Pancreas (tissue), 10 donors: ENCODE results near the gene UVRAG. TPM values are rescaled to one million over a fixed set of nuclear protein-coding genes. Genes with fewer than 3 reads are reported as not detected.

Experiments used
- ATAC-seq, 4 donors: fragments of 200-7000 bp; cut with Tn5 transposase; one replicate each; pipeline versions ENCODE4 v1.8.0 to v1.9.1; 2020; ENCODE audit warnings: mild to moderate bottlenecking in 4 of 4, moderate library complexity in 4 of 4
- DNase-seq, 6 donors: peaks; one replicate each; pipeline ENCODE4 v3.0.0-alpha.2; 2020
- FAIRE-seq: peaks from 2 replicates; lab custom pipeline; 2012; peaks lifted over from hg19 to GRCh38; lab: Jason Lieb, UNC
- H3K27ac ChIP-seq, 4 donors: fragments of 200-600 bp; sonication (generic); 1 replicate in 3 of 4; 2 replicates in 1 of 4; pipeline versions ENCODE4 v1.5.0 to v1.8.0; 2020
- H3K27me3 ChIP-seq, 4 donors: fragments of 200-600 bp; one replicate each; pipeline ENCODE4 v1.8.0; 2021
- H3K36me3 ChIP-seq, 3 donors: fragments of 200-600 bp; sonication (generic) in 1 of 3; one replicate each; pipeline versions ENCODE4 v1.5.0 to v1.8.0; 2020 to 2021
- H3K4me1 ChIP-seq, 3 donors: fragments of 200-600 bp; one replicate each; pipeline ENCODE4 v1.8.0; 2021
- H3K4me3 ChIP-seq, 4 donors: fragments of 200-600 bp; sonication (generic) in 2 of 4; one replicate each; pipeline versions ENCODE4 v1.5.0 to v1.8.0; 2020 to 2021
- H3K9me3 ChIP-seq, 4 donors: fragments of 200-600 bp; one replicate each; pipeline ENCODE4 v1.8.0; 2021
- WGBS, 2 donors: extraction: QIAGEN DNeasy Blood & Tissue Kit; methylation state at CpG; one replicate each; pipeline ENCODE4 v1.1.7; 2013; 5-methylcytosine and 5-hydroxymethylcytosine counted together
- intact Hi-C, 3 donors: fragments of 100-400 bp; cut with DNase I; formaldehyde crosslinking; loops; one replicate each; pipeline versions ENCODE4 v1.11.1 to v1.14.2; 2022
- polyA plus RNA-seq, 2 donors: library from polyadenylated mRNA; stranded (reverse); fragments of 200-250 nt; gene quantifications; one replicate each; pipeline ENCODE4 v1.2.3, GENCODE V29; 2013
- total RNA-seq, 6 donors: library from RNA; stranded (reverse); fragmentation: NEBNext Ultra II Directional in 4 of 6; extraction: Animal tissue kit (Norgen Biotek cat#: 25700) in 4 of 6; gene quantifications; one replicate each; pipeline versions ENCODE4 v1.2.1 to v1.2.4, GENCODE V29; 2021 to 2023
- TF ChIP-seq, protein P1 (sequence below), 4 donors: fragments of 200-600 bp; sonication (generic) in 3 of 4; IDR thresholded peaks; one replicate each; pipeline versions ENCODE4 v1.5.0 to v1.8.0; 2021; ENCODE audit warnings: antibody characterized with exemption in 4 of 4
- donor health status: healthy with polysubstance abuse.
- donor health status: DM: no; HTN: no; CAD: no; lungs with moderate emphysema.
- donor health status: DM: no; HTN: no; CAD: no.
- donor health status: control.
- donor health status: control.
- donor health status: Bipolar disorder and iron deficiency.
- donor health status: DM: yes; HTN: yes; CAD: no.
- donor health status: DM: no; HTN: no; CAD: no.
- donor health status: DM: no; HTN: no; CAD: no.
- donor health status: DM: yes; HTN: yes; CAD: no.

UVRAG gene
- total and polyA plus RNA-seq, 8 donors: 3.3 to 17.2 (median 7.6) TPM

GRCh38 chr11:76088511-76088910, 273.5 kb downstream of the UVRAG start:
- 84 to 86% methylated on average over 3 of the region's 3 CpGs for WGBS, 2 donors
- no peaks in the 10 kb centered on the region for H3K36me3 ChIP-seq
- ATAC-seq (no peak), DNase-seq (no peak), FAIRE-seq (no peak)
- H3K27ac ChIP-seq: no peak overlapping the region
- H3K9me3 ChIP-seq: no peaks in the 10 kb centered on the region
- TF ChIP-seq, protein P1, sequence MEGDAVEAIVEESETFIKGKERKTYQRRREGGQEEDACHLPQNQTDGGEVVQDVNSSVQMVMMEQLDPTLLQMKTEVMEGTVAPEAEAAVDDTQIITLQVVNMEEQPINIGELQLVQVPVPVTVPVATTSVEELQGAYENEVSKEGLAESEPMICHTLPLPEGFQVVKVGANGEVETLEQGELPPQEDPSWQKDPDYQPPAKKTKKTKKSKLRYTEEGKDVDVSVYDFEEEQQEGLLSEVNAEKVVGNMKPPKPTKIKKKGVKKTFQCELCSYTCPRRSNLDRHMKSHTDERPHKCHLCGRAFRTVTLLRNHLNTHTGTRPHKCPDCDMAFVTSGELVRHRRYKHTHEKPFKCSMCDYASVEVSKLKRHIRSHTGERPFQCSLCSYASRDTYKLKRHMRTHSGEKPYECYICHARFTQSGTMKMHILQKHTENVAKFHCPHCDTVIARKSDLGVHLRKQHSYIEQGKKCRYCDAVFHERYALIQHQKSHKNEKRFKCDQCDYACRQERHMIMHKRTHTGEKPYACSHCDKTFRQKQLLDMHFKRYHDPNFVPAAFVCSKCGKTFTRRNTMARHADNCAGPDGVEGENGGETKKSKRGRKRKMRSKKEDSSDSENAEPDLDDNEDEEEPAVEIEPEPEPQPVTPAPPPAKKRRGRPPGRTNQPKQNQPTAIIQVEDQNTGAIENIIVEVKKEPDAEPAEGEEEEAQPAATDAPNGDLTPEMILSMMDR (IDR thresholded peaks at IDR 0.05): no peak
- H3K27me3 ChIP-seq: no peaks in the 10 kb centered on the region
- no peaks in the 10 kb centered on the region for H3K4me1 ChIP-seq
- intact Hi-C loops: no loop called here
- no peak overlapping the region for H3K4me3 ChIP-seq

GRCh38 chr11:76090174-76090573, 275.2 kb downstream of the UVRAG start:
- H3K36me3 ChIP-seq: no peaks in the 10 kb centered on the region
- TF ChIP-seq, protein P1 (IDR thresholded peaks at IDR 0.05): no peak
- no peaks in the 10 kb centered on the region for H3K4me1 ChIP-seq
- H3K27ac ChIP-seq: no peak overlapping the region
- H3K27me3 ChIP-seq: no peaks in the 10 kb centered on the region
- intact Hi-C loops: no loop called here
- DNase-seq (no peak), FAIRE-seq (no peak), ATAC-seq (no peak)
- WGBS, 2 donors: 96 to 100% methylated on average over 2 of the region's 2 CpGs
- no peaks in the 10 kb centered on the region for H3K9me3 ChIP-seq
- H3K4me3 ChIP-seq: no peak overlapping the region

- Histone ChIP-seq H3K4me1 (no peaks in the 10 kb centered on the region), H3K36me3 (no peaks in the 10 kb centered on the region), H3K27me3 (no peaks in the 10 kb centered on the region), H3K9me3 (no peaks in the 10 kb centered on the region), H3K4me3 (no peak overlapping the region), H3K27ac (no peak overlapping the region)
- DNase-seq (no peak), FAIRE-seq (no peak), ATAC-seq (no peak)
- intact Hi-C loops: no loop called here
- TF ChIP-seq, protein P1 (IDR thresholded peaks at IDR 0.05): no peak
- WGBS, 2 donors: 97% methylated on average over 1 of the region's 1 CpG
Observed at GRCh38 chr11:76090821-76091220, 275.8 kb downstream of the UVRAG start.

DNA sequence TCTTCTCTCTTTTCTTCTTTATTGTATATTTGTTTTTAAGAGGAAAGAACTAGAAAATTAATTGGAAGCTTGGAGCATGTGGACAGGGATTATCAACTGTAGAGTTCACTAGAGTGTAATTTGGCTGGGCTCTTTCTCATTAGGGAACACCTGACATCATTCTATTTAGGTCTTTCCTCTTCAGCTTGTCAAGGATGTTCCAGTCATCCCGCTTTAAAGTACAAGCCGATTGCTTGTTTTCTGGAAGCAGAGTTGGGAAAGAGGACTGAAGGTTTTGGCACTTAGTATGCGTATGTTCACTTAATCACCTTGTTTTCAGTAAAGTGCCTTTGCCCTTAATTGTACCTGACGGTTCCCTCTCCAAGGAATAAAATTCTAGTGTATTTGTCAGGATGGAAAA, 279.7 kb downstream of the UVRAG start:
- 90 to 93% methylated on average over 4 of the region's 4 CpGs for WGBS, 2 donors
- Histone ChIP-seq H3K4me1 (no peaks in the 10 kb centered on the region), H3K27me3 (no peaks in the 10 kb centered on the region), H3K36me3 (no peaks in the 10 kb centered on the region), H3K9me3 (no peaks in the 10 kb centered on the region), H3K27ac (no peak overlapping the region), H3K4me3 (no peak overlapping the region)
- no peak for DNase-seq
- ATAC-seq: no peak
- intact Hi-C loops: no loop called here
- TF ChIP-seq, protein P1 (IDR thresholded peaks at IDR 0.05): no peak
- FAIRE-seq: no peak

- Histone ChIP-seq H3K4me1 (no peaks in the 10 kb centered on the region), H3K9me3 (no peaks in the 10 kb centered on the region), H3K27me3 (no peaks in the 10 kb centered on the region), H3K36me3 (no peaks in the 10 kb centered on the region), H3K27ac (no peak overlapping the region), H3K4me3 (no peak overlapping the region)
- intact Hi-C loops: no loop called here
- DNase-seq: no peak
- ATAC-seq: no peak
- TF ChIP-seq, protein P1 (IDR thresholded peaks at IDR 0.05): no peak
- FAIRE-seq: no peak
Observed at GRCh38 chr11:76095891-76096290, 280.9 kb downstream of the UVRAG start.
